Cardiac muscle cell (in vitro differentiated cells and primary cell): Measurements from ENCODE around the gene SMC4. TPM values are rescaled to one million over a fixed set of nuclear protein-coding genes. Genes with fewer than 3 reads are reported as not detected.
A peak's percentile ranks its signal among the peaks of the same experiment; 100 is the strongest.

ENCODE experiments used
- DNase-seq, 2 donors: peaks; one replicate each; pipeline versions ENCODE4 v3.0.0 to v3.0.0-alpha.2; 2010 to 2017; ENCODE audit warnings: low read depth in 1 of 2, low spot score in 1 of 2
- H3K27ac ChIP-seq: fragments of 200-600 bp; sonication (generic); 2 replicates; pipeline ENCODE4 v1.5.1; 2016
- H3K27me3 ChIP-seq: fragments of 200-600 bp; sonication (generic); 2 replicates; pipeline ENCODE4 v1.6.0; 2016; ENCODE audit warnings: control low read depth
- H3K36me3 ChIP-seq: fragments of 200-600 bp; sonication (generic); 2 replicates; pipeline ENCODE4 v1.5.1; 2016; ENCODE audit warnings: control low read depth
- H3K4me1 ChIP-seq: fragments of 200-600 bp; sonication (generic); 2 replicates; pipeline ENCODE4 v1.8.1; 2017; ENCODE audit warnings: low read depth, mild to moderate bottlenecking, mixed run types
- H3K4me3 ChIP-seq: fragments of 200-600 bp; sonication (generic); 2 replicates; pipeline ENCODE4 v1.5.1; 2016; ENCODE audit warnings: mild to moderate bottlenecking
- H3K9me3 ChIP-seq: fragments of 200-600 bp; sonication (generic); 2 replicates; pipeline ENCODE4 v1.5.1; 2017; ENCODE audit warnings: low read depth, mild to moderate bottlenecking, control low read depth
- CTCF ChIP-seq: IDR thresholded peaks from 2 replicates; pipeline ENCODE4 v1.5.1; 2012; ENCODE audit warnings: low read depth, mild to moderate bottlenecking, low read length
- polyA plus RNA-seq: library from polyadenylated mRNA; unstranded; fragments of >200 nt; fragmentation: Nextera tagmentation; extraction: Ambion mirVana; gene quantifications from 2 replicates; pipeline ENCODE4 v1.2.1, GENCODE V29; 2016
- total RNA-seq: library from RNA; depleted of rRNA; stranded (reverse); fragments of >200 nt; gene quantifications from 2 replicates; pipeline ENCODE4 v1.2.3, GENCODE V29; 2016

SMC4 gene
- total and polyA plus RNA-seq, 2 experiments from 2014 or later: 63.0 to 91.6 TPM

- H3K27me3 ChIP-seq: no peaks in the 10 kb centered on the region
- peaks cover 27% of the 10 kb centered on the region for H3K36me3 ChIP-seq
- DNase-seq: no peak
- H3K9me3 ChIP-seq: no peaks in the 10 kb centered on the region
- TF ChIP-seq CTCF: no peak
- H3K27ac ChIP-seq: no peak overlapping the region
- no peak overlapping the region for H3K4me3 ChIP-seq
- no peaks in the 10 kb centered on the region for H3K4me1 ChIP-seq
These were observed 37.6 kb downstream of the SMC4 start for GRCh38 chr3:160437083-160437455.

DNA sequence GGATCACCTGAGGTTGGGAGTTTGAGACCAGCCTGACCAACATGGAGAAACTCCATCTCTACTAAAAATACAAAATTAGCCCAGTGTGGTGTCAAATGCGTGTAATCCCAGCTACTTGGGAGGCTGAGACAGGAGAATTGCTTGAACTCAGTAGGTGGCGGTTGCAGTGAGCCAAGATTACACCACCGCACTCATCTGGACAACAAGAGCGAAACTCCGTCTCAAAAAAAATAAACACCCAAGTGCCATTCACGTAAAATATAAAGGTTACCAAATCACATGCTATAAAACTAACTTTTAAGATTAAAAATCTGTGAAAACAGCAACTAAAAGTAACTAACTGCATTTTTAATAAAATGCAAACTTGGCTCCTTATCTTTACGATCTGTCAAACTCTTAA lies 41.2 kb downstream of the SMC4 start:
- H3K36me3 ChIP-seq: peaks cover 6% of the 10 kb centered on the region
- DNase-seq: no peak
- no peak overlapping the region for H3K4me3 ChIP-seq
- no peaks in the 10 kb centered on the region for H3K4me1 ChIP-seq
- H3K9me3 ChIP-seq: no peaks in the 10 kb centered on the region
- H3K27me3 ChIP-seq: no peaks in the 10 kb centered on the region
- no peak overlapping the region for H3K27ac ChIP-seq
- no peak for TF ChIP-seq CTCF

GRCh38 chr3:160444411-160444810 lies 45.0 kb downstream of the SMC4 start:
- no peak for DNase-seq
- no peak for TF ChIP-seq CTCF
- no peaks in the 10 kb centered on the region for H3K36me3 ChIP-seq

GRCh38 chr3:160445854-160446253 lies 46.4 kb downstream of the SMC4 start:
- no peak for TF ChIP-seq CTCF
- Histone ChIP-seq H3K27ac (no peak overlapping the region), H3K36me3 (no peaks in the 10 kb centered on the region), H3K27me3 (no peaks in the 10 kb centered on the region), H3K4me1 (no peaks in the 10 kb centered on the region), H3K9me3 (no peaks in the 10 kb centered on the region), H3K4me3 (no peak overlapping the region)
- no peak for DNase-seq

More at GRCh38 chr3:160444411-160444810, 45.0 kb downstream of the SMC4 start:
- no peaks in the 10 kb centered on the region for H3K27me3 ChIP-seq
- H3K4me1 ChIP-seq: no peaks in the 10 kb centered on the region
- no peak overlapping the region for H3K27ac ChIP-seq
- H3K9me3 ChIP-seq: no peaks in the 10 kb centered on the region
- no peak overlapping the region for H3K4me3 ChIP-seq

DNA sequence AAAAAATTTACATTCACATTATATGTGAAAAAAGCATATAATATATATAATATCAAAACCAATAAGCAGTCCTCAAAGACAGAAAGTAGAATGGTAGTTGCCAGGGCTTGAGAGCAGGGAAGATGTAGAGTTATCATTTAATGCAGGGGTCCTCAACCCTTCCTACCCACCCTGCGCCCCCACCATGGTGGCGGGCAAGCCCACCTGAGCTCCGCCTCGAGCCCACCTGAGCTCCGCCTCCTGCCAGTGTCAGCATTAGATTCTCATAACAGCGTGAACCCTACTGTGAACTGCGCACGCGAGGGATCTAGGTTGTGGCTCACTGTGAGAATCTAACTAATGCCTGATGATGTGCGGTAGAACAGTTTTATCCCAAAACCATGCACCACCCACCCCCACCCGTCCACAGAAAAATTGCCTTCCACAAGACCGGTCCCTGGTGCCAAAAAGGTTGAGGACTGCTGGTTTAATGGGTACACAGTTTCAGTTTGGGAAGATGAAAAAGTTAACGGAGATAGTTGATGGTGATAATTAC lies 47.1 kb downstream of the SMC4 start:
- TF ChIP-seq CTCF: no peak
- no peak overlapping the region for H3K4me3 ChIP-seq

GRCh38 chr3:160447544-160447943 lies 48.1 kb downstream of the SMC4 start:
- Histone ChIP-seq H3K4me3 (peak overlapping the region; percentile 50), H3K27ac (no peak overlapping the region)
- TF ChIP-seq CTCF: no peak

More for the DNA sequence above, 47.1 kb downstream of the SMC4 start:
- no peak overlapping the region for H3K27ac ChIP-seq
- H3K27me3 ChIP-seq: no peaks in the 10 kb centered on the region
- no peaks in the 10 kb centered on the region for H3K9me3 ChIP-seq
- no peak for DNase-seq
- H3K36me3 ChIP-seq: no peaks in the 10 kb centered on the region
- no peaks in the 10 kb centered on the region for H3K4me1 ChIP-seq

More at GRCh38 chr3:160447544-160447943, 48.1 kb downstream of the SMC4 start:
- DNase-seq: peak in 1 of 2 donors; percentile 20
- Histone ChIP-seq H3K36me3 (no peaks in the 10 kb centered on the region), H3K9me3 (no peaks in the 10 kb centered on the region), H3K4me1 (no peaks in the 10 kb centered on the region), H3K27me3 (no peaks in the 10 kb centered on the region)
